ENCODE measurements around the gene FAM98C.

- TF ChIP-seq POLR2AphosphoS5 (IDR thresholded peaks at IDR 0.05) (no peak), CTCF (IDR thresholded peaks at IDR 0.05) (no peak)
Observed at GRCh38 chr19:38445362-38445761, 42.5 kb downstream of the FAM98C start.

Measured in gastroesophageal sphincter (tissue), 3 donors.